ENCODE measurements around the gene WIF1.

The WIF1 gene, protein sequence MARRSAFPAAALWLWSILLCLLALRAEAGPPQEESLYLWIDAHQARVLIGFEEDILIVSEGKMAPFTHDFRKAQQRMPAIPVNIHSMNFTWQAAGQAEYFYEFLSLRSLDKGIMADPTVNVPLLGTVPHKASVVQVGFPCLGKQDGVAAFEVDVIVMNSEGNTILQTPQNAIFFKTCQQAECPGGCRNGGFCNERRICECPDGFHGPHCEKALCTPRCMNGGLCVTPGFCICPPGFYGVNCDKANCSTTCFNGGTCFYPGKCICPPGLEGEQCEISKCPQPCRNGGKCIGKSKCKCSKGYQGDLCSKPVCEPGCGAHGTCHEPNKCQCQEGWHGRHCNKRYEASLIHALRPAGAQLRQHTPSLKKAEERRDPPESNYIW

DNA sequence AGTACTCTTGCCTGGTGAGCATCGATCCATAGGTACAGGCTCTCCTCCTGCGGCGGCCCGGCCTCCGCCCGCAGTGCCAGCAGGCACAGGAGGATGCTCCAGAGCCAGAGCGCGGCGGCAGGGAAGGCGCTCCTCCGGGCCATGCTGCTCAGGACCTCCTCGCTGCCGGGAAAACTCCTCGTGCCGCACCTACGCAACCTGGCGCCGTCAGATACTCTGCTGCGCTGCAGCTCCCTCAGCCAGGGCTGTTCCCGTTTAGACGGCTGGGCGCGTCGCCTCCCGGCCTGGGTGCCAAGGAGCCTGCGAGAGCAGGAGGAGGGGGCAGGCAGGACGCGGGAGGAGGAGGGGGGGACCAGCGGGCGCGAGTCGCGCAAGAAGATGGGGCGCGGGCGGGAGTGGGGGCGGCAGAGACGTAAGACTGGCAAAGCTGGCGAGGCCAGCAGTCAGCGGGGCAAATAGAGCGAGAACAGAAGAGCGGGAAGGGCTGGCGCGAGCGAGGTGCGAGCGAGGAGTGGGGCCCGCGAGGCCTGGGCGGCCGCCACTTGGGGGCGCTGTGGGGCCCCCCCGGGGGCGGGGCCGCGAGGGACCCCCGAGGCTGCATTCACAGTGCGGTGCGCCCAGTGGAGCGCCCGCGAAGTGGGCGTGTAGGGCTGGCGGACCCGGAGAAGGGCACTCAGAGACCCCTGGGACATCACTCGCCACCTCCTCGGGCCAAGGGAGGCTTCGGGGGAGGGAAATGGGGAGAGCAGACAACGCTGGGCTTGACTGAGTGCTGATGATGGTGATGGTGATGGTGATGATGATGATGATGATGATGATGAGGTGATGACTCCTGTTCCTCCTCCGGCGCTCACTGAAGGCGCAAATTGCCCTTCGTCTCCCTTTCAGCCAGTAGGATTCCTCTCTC is at the start of gene WIF1:
TSS of gene WIF1 (minus strand) at position 257 of the 907 bp plus-strand sequence. CDS start at position 143, 114 bp downstream.
- DNase-seq = no peak

DNA sequence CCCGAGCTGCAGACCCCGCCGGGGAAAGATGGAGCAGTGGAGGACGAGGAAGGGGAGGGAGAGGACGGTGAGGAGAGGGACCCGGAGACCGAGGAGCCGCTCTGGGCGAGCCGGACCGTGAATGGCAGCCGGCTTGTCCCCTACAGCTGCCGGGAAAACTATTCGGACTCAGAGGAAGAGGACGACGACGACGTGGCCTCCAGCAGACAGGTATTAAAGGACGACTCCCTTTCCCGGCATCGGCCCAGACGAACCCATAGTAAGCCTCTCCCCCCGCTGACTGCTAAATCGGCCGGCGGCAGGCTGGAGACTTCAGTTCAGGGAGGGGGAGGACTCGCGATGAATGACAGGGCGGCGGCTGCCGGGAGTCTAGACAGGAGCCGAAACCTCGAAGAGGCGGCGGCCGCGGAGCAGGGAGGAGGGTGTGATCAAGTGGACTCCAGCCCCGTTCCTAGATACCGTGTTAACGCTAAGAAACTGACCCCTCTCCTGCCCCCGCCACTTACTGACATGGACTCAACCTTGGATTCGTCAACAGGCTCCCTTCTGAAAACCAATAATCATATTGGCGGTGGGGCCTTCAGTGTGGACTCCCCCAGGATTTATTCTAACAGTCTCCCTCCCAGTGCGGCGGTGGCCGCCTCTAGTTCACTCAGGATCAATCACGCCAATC is 49.2 kb upstream of the WIF1 start:
- peak; percentile 77 for DNase-seq

DNA sequence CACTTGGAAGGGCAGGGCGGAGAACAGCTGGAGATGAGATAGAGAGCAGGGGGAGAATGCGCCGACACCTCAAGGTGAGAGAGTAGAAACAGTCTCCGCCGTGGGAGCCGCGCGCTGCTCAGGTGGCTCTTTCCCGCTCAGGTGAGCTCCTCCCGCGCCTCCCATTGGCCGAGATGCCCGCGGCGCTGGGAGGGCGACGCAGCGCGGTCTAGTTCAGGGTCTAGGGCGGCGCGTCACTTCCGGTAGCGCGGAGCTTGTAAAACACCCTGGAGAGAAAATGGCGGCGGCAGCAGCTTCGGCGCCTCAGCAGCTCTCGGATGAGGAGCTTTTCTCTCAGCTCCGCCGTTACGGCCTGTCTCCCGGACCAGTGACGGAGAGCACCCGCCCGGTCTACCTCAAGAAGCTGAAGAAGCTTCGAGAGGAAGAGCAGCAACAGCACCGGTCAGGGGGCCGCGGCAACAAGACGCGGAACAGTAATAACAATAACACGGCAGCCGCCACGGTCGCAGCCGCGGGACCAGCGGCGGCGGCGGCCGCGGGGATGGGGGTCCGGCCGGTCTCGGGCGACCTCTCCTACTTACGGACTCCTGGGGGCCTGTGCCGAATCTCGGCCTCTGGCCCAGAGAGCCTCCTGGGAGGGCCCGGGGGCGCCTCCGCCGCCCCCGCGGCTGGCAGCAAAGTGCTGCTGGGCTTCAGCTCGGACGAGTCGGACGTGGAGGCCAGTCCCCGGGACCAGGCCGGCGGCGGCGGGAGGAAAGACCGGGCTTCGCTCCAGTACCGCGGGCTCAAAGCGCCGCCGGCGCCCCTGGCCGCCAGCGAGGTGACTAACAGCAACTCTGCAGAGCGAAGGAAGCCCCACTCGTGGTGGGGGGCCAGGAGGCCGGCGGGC is 48.5 kb upstream of the WIF1 start, which contains the start of gene LEMD3:
TSS of gene LEMD3 (plus strand) at position 264 of the 889 bp plus-strand sequence. CDS start at position 278, 14 bp downstream.
- peak; percentile 95 for DNase-seq

DNA sequence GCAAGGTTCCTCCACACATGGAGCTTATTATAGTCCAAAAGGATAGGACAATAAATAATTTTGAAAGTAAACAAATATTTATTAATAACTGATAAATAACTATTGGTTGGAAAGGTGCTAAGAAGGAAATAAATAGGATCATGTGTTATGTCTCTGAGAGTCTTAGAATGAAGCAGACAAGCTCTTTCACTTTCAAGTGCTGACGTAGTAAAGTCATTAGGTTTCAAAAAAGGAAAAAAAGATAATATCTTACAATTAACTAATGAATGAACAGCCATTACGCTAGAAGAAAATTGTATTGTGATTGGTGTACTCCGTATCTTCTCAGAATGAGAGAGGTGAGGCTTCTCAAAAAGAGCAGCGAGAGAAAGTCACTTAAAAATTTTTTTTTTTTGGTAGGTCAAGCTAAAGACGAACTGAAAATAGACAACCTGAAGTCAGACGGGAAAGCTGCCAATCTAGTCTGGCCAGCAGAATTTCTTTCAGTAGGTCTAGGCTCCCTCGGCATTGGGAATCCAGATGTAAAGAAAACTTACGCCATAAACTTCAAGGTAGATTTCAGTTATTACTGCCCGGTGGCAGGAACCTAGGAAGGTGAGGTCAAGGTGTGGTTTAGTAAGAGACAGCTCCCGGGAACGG is 47.7 kb upstream of the WIF1 start:
- DNase-seq = peak; percentile 45

DNA sequence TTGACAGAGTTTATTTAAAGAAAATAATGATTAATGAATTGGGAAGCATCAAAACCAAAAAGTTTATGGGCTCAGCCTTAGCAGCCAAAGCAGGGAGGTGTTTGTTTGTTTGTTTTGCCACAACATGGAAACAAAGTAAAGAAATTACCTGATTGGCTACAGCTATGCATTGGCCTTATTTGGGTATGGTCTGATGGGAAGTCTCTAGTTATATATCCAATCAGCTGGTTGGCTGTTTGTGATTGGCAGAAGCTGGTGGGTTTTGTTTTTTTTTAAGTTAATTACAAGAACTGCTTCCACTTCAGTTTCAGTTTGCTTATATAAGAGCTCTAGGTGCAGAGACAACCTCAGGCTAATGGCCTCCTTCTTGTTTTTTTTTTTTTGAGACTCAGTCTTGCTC is 43.7 kb upstream of the WIF1 start:
- DNase-seq = no peak

DNA sequence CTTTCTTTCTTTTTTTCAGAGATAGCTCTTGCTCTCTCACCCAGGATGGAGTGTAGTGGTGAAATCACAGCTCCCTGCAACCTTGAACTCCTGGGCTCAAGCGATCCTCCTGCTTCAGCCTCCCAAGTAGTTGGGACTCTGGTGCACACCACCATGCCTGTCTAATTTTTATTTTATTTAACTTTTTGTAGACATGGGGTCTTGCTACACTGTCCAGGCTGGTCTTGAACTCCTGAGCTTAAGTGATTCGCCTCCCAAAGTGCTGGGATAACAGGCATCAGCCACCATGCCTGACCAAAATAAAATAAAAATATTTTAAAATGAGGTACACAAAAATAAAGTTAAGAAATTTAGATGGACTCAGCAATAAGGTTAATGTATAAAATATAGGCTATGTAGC is 43.1 kb upstream of the WIF1 start:
- no peak for DNase-seq

DNA sequence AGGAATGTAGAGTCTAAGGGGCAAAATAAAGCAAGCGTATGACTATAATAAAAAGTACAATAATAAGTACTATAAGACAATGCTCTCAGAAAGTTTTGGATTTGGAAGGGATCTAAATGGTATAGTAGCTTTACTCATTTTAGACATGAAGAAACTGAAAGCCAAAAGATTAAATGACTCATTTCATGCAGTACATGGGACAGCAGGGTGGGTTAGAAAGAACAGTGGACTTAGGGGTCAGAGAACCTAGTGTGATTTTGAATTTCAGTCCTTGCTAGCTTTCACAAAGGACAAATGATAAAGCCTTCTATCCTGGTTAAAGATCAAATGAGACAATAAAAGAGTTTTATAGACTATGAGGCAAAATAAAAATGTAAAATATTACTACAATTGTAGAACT is 41.5 kb upstream of the WIF1 start:
- no peak for DNase-seq

DNA sequence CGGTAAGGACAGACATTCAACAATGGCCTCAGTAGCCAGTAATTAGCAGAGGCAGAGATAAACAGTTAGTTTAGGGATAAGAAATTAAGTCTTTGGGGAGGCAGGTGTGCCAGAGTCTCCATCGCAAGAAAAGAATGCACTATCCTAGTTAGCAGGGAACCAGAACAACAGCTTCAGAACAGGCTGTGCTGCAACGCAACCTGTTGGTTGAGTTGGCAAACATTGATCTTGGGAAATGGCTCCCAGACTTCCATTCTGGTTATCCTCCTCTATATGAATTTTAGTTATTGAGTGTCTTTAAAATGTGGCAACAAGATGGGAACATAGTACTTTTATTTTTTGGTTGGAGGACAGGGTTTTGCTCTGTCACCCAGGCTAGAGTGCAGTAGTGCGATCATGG is 36.0 kb upstream of the WIF1 start:
- DNase-seq = no peak

DNA sequence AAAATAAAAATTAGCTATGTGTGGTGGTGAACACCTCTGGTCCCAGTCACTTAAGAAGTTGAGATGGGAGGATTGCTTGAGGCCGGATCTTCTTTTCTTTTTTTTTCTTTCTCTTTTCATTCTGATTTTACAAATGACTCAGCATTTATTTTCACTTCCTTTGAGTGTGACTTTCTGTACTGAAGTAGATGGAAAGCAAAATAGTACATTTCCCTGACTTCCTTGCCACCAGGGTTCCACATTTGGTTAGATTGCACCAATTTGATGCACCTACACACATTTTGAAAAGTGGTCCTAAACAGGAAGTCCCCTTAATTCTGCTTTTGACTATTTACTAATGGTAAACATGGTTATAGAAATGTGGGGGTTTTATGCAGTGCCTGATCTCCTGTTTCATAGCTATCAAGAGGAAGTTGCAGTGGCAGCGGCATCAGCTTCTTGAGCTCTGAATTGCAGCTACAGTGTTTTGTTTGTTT is 35.3 kb upstream of the WIF1 start:
- peak; percentile 28 for DNase-seq

DNA sequence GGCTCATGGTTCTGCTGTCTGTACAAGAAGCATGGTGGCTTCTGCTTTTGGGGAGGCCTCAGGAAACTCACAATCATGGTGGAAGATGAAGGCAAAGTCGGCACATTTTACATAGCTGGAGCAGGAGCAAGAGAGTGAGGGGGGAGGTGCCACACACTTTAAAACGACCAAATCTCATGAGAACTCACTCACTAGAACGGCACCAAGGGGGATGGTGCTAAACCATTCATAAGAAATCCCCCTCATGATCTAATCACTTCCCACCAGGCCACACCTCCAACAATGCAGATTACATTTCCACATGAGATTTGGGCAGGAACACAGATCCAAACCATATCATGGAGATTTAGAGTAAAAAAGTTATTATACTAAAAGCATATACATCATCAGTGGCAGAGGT is 34.7 kb upstream of the WIF1 start:
- no peak for DNase-seq

DNA sequence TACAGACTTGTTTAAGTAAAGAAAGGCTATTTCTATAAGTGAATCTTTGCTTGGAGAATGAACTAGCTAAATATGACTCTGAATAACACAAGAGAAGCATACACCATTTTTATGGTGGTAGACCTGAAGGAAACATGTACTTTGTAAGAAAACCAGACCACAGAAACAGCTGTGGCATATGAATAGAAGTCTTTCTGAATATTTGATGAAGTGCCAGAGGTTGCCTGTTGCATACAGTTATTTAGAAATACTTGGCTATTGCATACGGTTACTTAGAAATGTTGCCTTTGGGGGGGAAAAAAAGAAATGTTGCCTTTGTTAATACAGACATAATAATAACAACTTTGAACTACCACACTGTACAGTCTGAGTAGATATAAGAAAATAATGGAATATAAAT is 31.5 kb upstream of the WIF1 start:
- DNase-seq = no peak

DNA sequence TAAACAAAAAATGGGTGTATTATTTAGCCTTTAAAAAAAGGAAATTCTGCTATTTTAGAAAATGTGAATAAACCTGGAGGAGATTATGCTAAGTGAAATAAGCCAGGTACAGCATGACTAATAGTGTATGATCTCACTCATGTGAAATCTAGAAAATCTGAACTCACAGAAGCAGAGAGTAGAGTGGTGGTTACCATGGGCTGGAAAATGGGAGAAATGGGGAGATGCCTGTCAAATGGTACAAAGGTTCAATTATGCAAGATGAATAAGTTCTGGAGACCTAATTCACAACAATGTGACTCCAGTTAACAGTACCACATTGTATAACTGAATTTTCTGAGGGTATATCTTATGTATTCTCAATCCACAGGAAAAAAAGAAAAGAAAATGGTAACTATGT is 30.9 kb upstream of the WIF1 start:
- DNase-seq = no peak

DNA sequence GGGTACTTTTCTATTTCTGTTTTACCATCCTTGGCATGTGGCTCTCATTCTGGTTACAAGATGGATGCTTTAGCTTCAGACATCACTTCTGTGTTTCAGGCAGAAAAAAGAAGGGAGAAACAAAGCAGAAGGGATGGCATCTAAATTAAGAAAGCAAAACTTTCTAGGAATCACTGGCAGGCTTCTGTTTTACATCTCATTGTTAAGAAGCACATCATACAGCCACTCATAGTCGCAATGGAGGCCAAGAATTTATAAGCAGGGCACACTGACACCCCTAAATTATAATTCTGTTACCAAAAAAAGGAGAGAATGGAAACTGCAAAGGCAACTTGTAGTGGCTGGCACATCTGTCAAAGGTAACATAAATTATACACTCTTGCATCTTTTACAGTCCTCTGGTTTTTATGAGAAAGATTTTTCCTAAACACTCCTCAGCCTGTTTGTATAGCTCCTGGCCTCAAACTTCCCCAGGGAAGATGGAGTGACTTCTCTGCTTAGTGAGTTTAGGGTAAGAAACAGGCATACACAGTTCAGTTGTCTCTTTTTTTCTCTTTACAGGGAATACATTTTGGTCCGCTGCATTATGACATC is 26.3 kb upstream of the WIF1 start:
- no peak for DNase-seq

DNA sequence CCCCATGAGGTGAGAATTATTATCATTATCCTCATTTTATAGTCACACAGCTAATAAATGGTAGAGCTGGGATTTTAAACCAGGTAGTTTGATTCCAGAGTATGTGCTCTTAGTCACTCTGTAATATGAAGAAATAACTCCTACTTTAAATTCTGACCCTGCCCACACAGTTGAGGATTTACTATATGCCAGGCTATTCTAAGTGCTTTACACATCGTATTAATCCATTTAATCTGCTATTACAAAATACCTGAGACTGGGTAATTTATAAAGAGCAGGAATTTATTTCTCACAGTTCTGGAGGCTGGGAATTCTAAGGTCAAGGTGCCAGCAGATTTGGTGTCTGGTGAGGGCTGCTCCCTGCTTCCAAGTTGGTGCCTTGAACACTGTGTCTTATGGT is 19.6 kb upstream of the WIF1 start:
- no peak for DNase-seq

DNA sequence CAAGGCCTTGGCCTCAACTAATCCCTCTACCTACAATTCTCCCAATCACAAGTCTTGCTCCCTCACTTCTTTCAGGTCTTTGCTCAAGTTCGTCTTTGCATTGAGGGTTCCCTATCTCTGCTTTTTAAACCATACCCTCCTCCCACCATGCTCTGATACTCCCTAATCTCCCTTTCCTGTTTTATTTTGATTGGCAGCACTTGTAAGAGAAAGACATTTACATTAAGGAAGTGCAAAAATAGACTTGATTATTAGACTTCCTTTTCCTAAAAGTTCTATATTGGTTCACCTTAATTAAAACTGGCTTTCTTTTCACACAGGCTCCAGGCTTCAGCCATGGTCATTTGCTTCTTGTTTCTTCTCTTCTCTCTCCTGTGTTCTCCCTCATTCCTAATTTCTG is 18.3 kb upstream of the WIF1 start:
- DNase-seq = no peak

DNA sequence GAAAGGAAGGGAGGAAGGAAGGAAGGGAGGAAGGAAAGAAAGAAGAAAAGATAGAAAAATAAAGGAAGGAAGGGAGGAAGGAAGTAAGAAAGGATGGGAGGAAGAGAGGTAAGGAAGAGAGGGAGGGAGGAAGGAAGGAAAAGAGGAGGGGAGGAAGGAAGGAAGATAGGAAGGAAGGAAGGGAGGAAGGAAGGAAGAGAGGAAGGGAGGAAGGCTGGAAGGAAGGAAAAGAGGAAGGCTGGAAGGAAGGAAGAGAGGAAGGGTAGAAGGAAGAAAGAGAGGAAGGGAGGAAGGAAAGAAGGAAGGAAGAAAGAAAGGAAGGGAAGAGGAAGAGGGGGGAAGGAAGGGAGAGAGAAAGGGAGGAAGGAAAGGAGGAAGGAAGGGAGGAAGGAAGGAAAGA is 12.8 kb upstream of the WIF1 start:
- DNase-seq = no peak

DNA sequence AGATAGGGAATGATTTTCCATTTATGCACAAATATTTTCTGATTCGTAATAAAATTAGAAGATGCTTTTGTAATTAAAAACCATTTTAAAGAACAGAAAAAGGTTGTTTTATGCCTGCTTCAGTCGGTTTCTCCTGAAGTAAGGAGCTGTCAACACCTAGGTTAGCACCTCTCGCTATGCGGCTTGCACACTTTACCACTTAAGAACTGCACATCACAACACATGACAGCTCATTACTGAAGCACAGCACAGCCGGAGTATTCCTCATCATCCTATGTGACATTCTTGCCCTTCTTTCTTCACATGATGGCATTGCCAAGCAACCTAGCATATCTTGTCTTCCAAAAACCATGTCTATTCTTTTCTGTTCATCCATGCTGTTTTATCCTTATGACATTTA is 5.4 kb upstream of the WIF1 start:
- no peak for DNase-seq

DNA sequence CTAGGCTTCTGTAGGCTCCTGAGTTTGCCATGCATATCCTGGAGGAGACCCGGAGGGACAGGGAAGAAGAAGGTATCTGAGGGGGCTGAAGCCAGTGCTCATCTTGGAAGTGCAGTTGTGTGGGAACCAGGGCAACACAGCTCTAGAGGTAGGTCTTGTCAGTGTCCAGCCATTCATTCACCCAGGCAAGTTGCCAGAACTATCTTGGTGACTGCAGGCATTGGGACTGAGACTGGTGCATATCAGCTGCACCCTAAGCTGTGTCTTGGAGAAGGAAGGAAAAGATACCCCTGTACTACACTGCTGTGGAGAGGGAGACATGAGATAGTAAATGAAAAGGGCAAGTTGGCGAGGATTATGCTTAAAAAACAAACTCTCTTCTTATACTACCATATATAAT is 4.9 kb upstream of the WIF1 start:
- DNase-seq = no peak

DNA sequence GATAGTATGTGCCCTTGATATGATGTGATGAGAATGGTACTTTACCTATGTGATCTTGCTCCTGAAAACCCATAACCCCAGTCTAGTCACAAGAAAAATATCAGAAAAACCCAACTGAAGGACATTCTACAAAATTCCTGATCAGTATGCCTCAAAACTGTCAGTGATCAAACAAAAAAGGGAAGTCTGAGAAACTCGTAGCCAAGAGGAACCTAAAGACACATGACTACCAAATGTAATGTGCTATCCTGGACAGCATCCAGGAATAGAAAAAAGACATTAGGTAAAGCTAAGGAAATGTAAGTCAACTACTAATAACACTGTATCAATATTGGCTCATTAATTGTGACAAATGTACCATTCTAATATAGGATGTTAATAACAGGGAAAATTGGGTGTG is 4.1 kb upstream of the WIF1 start:
- no peak for DNase-seq

DNA sequence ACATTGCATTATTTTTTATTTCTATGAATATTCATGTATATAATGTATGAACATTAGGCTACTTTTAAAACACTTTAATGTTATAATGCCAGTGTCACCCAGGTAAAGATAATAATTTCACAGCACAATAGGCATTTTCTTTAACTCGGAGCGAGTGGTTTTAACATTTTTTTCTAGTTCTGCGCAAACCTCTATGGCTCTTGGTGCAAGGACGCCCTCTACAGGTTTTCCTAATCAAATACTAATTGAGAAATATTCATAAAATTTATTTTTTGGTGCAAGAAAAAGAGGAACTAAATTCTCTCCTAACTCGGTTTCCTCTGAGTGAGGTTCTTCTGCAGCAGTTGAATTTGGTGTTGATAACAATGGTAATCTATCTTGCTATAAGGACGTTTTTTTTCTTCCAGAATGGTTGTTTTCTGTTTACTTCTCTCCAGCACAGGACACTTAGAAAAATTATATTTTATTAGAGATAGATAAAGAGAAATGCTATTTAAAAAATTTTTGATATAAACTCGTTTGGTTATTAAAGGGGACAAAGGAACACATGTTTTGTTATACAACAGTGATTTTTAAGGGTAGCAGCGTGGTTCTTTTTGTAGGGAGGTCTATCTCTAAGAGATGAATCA is 2.4 kb upstream of the WIF1 start:
- peak; percentile 13 for DNase-seq

DNA sequence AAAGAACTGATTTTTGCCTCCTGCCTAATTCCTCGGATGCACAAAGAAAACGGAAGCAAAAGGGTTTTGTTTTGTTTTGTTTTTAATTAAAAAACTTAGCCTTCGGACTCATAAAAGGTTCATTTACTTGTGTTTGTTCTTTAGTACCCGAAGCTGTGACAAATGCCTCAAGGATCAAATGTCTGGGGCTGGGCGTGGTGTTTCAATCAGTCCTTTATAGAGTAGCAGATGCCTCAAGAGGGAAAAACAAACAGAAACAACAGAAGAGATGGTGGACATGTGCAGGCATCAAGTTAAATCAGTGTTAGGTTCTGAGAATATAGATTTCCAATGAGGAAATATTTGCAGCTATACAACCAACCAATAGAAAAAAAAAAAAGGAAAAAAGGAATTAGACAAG is 1.6 kb upstream of the WIF1 start:
- no peak for DNase-seq

Data from CD4-positive, alpha-beta T cell treated with Interleukin-17A for 1 hour (primary cell).